Measurements from ENCODE around the gene AFF3. TPM values are rescaled to one million over a fixed set of nuclear protein-coding genes. Genes with fewer than 3 reads are reported as not detected.

Gene AFF3
- total RNA-seq, 1 experiment from 2014 or later, result 0.22 TPM

DNA sequence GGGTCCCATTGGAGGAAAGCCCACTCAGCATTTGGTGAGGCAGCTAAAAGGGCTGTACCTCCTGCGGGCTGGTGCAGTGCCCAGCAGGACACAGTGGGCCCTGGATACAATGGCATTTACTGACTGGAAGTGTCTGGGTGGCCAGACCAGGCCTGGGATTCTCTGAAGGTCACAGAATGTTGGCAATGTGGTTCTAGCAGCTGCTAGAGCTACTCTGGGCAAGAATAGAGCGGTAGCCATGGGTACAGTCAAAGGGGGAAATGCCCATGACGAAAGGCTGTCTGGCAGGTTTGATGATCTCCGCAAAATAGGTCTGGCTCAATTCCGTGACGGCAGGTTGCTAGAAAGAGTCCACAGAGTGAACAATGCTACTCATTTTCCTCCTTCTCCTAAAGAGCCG lies 241.8 kb downstream of the AFF3 start:
- H2BK120ac ChIP-seq (ENCODE audit: low read depth, low read length, poor library complexity, severe bottlenecking), result no peak overlapping the region
- H3K9ac ChIP-seq (ENCODE audit: extremely low read depth, insufficient read length, low read length), result no peak overlapping the region
- no peak overlapping the region for H3K4me2 ChIP-seq (ENCODE audit: insufficient read depth, insufficient read length, low read length)
- Mint-ChIP-seq H3K27me3 (ENCODE audit: low read depth) (peaks cover 3% of the 10 kb centered on the region), H3K4me3 (no peak overlapping the region), H3K27ac (no peak overlapping the region), H3K9me3 (no peaks in the 10 kb centered on the region), H3K4me1 (peaks cover 0 to 8% of the 10 kb centered on the region in 2 experiments; a peak in 2 of 4 replicates), H3K36me3 (ENCODE audit: insufficient read depth in 1 of 3, low read depth in 3 of 3) (no peaks in the 10 kb centered on the region)
- no peak overlapping the region for H3T11ph ChIP-seq (ENCODE audit: low read length)
- H4K20me1 ChIP-seq (ENCODE audit: control insufficient read depth, insufficient read depth, insufficient read length), result no peaks in the 10 kb centered on the region
- no CpG with 5 or more reads among the region's 7 CpGs for WGBS (ENCODE audit: extremely low coverage, insufficient read length, low lambda C conversion rate)
- no peaks in the 10 kb centered on the region for H3K79me1 ChIP-seq (ENCODE audit: insufficient read depth, low read depth, low read length, poor library complexity, severe bottlenecking)
- H4K8ac ChIP-seq (replicated peaks; ENCODE audit: insufficient read length, low read depth, low read length), result no peak overlapping the region
- no peak overlapping the region for H2BK20ac ChIP-seq (ENCODE audit: low read depth, low read length, poor library complexity, severe bottlenecking)
- no peaks in the 10 kb centered on the region for H3K9me3 ChIP-seq (ENCODE audit: control insufficient read depth, low read depth, low read length)
- no peak overlapping the region for H2BK5ac ChIP-seq (ENCODE audit: insufficient read length, low read length)
- H4K91ac ChIP-seq (ENCODE audit: insufficient read length, low read depth, low read length), result no peak overlapping the region
- H2AK5ac ChIP-seq (ENCODE audit: insufficient read length, low read length), result no peak overlapping the region
- H4K5ac ChIP-seq (ENCODE audit: insufficient read length, low read depth, low read length), result no peak overlapping the region
- DNase-seq, result no peak
- no peak overlapping the region for H3K56ac ChIP-seq (ENCODE audit: insufficient read length, low read depth, low read length)
- H3K27ac ChIP-seq (ENCODE audit: insufficient read length, low read depth, low read length), result no peak overlapping the region
- no peak for TF ChIP-seq CTCF (conservative IDR thresholded peaks at IDR 0.05)
- no peak overlapping the region for H3K18ac ChIP-seq (ENCODE audit: insufficient read length, low read depth, low read length)
- H3K79me2 ChIP-seq (ENCODE audit: insufficient read depth, low read length), result no peaks in the 10 kb centered on the region
- no peak overlapping the region; the same call in 1 of the 2 replicates for H3K14ac ChIP-seq (ENCODE audit: insufficient read depth, low read length)
- H2BK15ac ChIP-seq (ENCODE audit: low read depth, low read length), result no peak overlapping the region
- H3K23ac ChIP-seq (ENCODE audit: insufficient read length, low read depth, low read length), result no peak overlapping the region
- H3K23me2 ChIP-seq (ENCODE audit: insufficient read length, low read depth, low read length, poor library complexity, severe bottlenecking), result no peaks in the 10 kb centered on the region
- H3K27me3 ChIP-seq (ENCODE audit: insufficient read depth, low read length), result no peaks in the 10 kb centered on the region; the same call in 1 of the 2 replicates
- H3K4ac ChIP-seq (ENCODE audit: low read depth, low read length), result no peak overlapping the region
- H2AFZ ChIP-seq (ENCODE audit: low read length), result no peak overlapping the region
- no peak overlapping the region for H2BK12ac ChIP-seq (ENCODE audit: insufficient read length, low read depth, low read length)
- no peaks in the 10 kb centered on the region for H3K4me1 ChIP-seq (ENCODE audit: insufficient read depth, low read length)
